ENCODE results near the gene ZBTB32. TPM values are rescaled to one million over a fixed set of nuclear protein-coding genes. Genes with fewer than 3 reads are reported as not detected.
A peak's percentile ranks its signal among the peaks of the same experiment; 100 is the strongest.

ZBTB32 gene
- total RNA-seq, 1 donor from 2014 or later: not detected

- FAIRE-seq (no peak), DNase-seq (ENCODE audit: low read depth) (peak; percentile 84)
- TF ChIP-seq CTCF (IDR thresholded peaks at IDR 0.05; ENCODE audit: insufficient read depth, low read length, severe bottlenecking): peak; percentile 86
- Histone ChIP-seq H3K4me3 (ENCODE audit: low read depth, low read length) (peak overlapping the region; percentile 88), H3K36me3 (ENCODE audit: control insufficient read depth, insufficient read depth, low read length) (peaks cover 7% of the 10 kb centered on the region), H3K27me3 (ENCODE audit: control insufficient read depth, insufficient read depth, low read length) (no peaks in the 10 kb centered on the region)
These were observed 12.7 kb downstream of the ZBTB32 start for GRCh38 chr19:35716801-35717664.

GRCh38 chr19:35717665-35718344 lies 13.4 kb downstream of the ZBTB32 start, which contains the start of gene KMT2B:
KMT2B (plus strand) TSS chr19:35718003; CDS start chr19:35718019, 16 bp downstream.
- Histone ChIP-seq H3K4me3 (ENCODE audit: low read depth, low read length) (peak within 1 kb of the TSS; percentile 88), H3K27me3 (ENCODE audit: control insufficient read depth, insufficient read depth, low read length) (no peaks in the 10 kb centered on the region), H3K36me3 (ENCODE audit: control insufficient read depth, insufficient read depth, low read length) (peaks cover 15% of the 10 kb centered on the region)
- no peak for DNase-seq (ENCODE audit: low read depth)
- FAIRE-seq: no peak
- no peak for TF ChIP-seq CTCF (IDR thresholded peaks at IDR 0.05; ENCODE audit: insufficient read depth, low read length, severe bottlenecking)

- FAIRE-seq (no peak), DNase-seq (ENCODE audit: low read depth) (peak; percentile 10)
- Histone ChIP-seq H3K36me3 (ENCODE audit: control insufficient read depth, insufficient read depth, low read length) (peaks cover 22% of the 10 kb centered on the region), H3K27me3 (ENCODE audit: control insufficient read depth, insufficient read depth, low read length) (no peaks in the 10 kb centered on the region), H3K4me3 (ENCODE audit: low read depth, low read length) (peak overlapping the region; percentile 88)
- no peak for TF ChIP-seq CTCF (IDR thresholded peaks at IDR 0.05; ENCODE audit: insufficient read depth, low read length, severe bottlenecking)
These were observed 14.1 kb downstream of the ZBTB32 start for GRCh38 chr19:35718345-35719041.

- H3K36me3 ChIP-seq (ENCODE audit: control insufficient read depth, insufficient read depth, low read length): peaks cover 29% of the 10 kb centered on the region
- no peak for FAIRE-seq
- H3K27me3 ChIP-seq (ENCODE audit: control insufficient read depth, insufficient read depth, low read length): no peaks in the 10 kb centered on the region
- no peak overlapping the region for H3K4me3 ChIP-seq (ENCODE audit: low read depth, low read length)
- DNase-seq (ENCODE audit: low read depth): no peak
- no peak for TF ChIP-seq CTCF (IDR thresholded peaks at IDR 0.05; ENCODE audit: insufficient read depth, low read length, severe bottlenecking)
These were observed 15.2 kb downstream of the ZBTB32 start for GRCh38 chr19:35719402-35720162.

GRCh38 chr19:35720163-35720524 lies 15.8 kb downstream of the ZBTB32 start:
- no peak overlapping the region for H3K4me3 ChIP-seq (ENCODE audit: low read depth, low read length)
- no peak for TF ChIP-seq CTCF (IDR thresholded peaks at IDR 0.05; ENCODE audit: insufficient read depth, low read length, severe bottlenecking)
- DNase-seq (ENCODE audit: low read depth) (no peak), FAIRE-seq (no peak)
- H3K36me3 ChIP-seq (ENCODE audit: control insufficient read depth, insufficient read depth, low read length): peaks cover 35% of the 10 kb centered on the region
- H3K27me3 ChIP-seq (ENCODE audit: control insufficient read depth, insufficient read depth, low read length): no peaks in the 10 kb centered on the region
